ENCODE data around the gene MAU2. TPM values are rescaled to one million over a fixed set of nuclear protein-coding genes. Genes with fewer than 3 reads are reported as not detected.
A peak's percentile ranks its signal among the peaks of the same experiment; 100 is the strongest.
"Not testable (repeated sequence)": the region's sequence is repeated elsewhere in the genome, so short reads cannot be mapped to it uniquely, and the experiment has no call there.

The MAU2 gene
- total RNA-seq, 1 experiment from 2014 or later, result 22.6 TPM

DNA sequence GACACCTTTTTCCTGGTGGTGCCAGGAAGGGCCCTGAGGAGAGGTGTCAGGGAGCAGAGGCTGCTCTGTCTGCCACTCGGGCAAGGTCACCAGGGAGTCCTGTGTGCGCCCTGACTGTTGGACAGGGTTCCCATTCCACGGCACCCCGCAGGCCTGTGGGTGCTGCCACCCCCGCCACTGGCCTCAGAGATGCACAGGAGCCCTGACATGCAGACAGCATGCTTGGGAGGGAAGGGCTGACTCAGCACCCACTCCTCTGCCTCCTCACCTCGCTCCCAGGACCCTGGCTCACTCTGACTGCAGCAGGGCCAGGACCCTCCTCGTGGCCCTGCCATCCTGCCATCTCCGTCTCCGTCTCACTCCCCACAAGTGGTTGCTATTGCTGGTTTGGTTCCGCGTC, 25.3 kb downstream of the MAU2 start:
- no peak for DNase-seq (ENCODE audit: low read depth)

DNA sequence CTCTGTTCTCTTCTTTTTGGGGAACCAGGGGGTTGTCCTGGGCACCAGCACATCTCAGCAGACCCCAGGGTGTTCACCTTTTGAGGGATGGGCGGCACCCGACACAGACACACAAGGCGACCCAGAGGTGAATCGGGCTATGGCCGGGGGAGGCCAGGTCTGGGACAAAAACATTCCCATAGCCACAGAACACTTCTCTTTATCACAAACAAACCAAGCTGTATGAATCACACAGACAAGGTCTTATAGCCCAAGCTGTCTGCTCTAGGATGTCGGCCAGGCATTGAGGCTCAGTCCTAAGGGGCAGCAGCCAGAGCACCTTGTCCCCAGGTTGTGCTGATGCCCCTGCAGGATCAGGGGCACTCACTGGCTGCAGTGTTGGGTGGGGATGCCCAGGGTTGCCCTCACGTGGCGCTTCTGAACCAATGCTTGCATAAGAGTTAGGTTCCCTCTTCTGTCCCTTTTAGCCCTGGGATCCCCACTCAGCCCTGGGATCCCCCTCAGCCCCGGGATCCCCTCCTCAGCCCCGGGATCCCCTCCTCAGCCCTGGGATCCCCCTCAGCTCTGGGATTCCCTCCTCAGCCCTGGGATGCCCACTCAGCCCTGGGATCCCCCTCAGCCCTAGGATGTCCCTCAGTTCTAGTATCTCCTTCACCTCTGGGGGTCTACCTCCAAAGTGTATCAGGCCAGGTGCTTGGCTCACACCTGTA, 26.9 kb downstream of the MAU2 start:
- no peak for DNase-seq (ENCODE audit: low read depth)

DNA sequence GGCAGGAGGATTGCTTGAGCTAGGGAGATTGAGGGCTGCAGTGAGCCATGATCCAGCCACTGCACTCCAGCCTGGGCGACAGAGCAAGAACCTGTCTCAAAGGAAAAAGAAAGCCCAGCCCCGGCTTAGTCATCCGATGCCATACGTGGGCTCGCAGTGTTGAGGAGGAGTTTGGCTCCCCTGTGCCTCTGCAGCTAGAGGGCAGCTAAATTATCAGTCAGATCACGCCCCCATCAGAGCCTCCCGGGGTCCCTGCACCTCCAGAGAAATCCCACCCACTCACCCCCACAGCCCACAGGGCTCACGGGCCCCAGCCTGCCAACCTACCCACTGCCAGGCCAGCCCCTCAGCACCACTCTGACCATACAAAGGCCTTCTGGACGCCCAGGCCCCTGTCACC, 27.6 kb downstream of the MAU2 start:
- DNase-seq (ENCODE audit: low read depth), result no peak

DNA sequence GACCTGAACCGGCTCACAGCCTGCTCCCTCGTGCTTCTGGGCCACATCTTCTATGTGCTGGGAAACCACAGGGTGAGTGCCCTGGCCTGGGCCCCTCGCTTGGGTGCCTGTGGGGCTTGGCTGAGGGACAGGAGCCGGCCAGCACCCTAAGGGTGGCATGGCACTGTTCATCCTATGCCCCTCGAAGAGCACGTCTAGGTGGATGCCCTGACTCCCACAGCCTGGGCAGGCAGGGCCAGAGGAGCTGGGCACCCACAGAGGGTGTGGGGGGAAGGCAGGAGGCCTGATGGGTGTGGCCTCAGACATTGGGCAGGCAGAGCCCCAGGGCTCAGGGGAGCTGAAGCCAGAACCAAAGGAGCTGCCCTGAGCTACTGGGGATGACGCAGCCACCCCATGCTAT, 28.7 kb downstream of the MAU2 start:
- DNase-seq (ENCODE audit: low read depth), result no peak

DNA sequence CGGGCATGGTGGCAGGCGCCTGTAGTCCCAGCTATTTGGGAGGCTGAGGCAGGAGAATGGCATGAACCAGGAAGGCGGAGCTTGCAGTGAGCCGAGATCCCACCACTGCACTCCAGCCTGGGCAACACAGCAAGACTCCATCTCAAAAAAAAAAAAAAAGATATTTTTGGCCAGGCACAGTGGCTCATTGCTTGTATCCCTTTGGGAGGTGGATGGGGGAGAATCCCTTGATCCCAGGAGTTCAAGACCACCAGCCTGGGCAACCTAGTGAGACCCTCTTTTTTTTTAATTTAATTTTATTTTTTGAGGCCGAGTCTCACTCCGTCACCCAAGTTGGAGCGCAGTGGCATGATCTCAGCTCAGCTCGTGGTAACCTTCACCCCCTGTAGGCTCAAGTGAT, 30.1 kb downstream of the MAU2 start:
- not testable (repeated sequence) for DNase-seq (ENCODE audit: low read depth)

DNA sequence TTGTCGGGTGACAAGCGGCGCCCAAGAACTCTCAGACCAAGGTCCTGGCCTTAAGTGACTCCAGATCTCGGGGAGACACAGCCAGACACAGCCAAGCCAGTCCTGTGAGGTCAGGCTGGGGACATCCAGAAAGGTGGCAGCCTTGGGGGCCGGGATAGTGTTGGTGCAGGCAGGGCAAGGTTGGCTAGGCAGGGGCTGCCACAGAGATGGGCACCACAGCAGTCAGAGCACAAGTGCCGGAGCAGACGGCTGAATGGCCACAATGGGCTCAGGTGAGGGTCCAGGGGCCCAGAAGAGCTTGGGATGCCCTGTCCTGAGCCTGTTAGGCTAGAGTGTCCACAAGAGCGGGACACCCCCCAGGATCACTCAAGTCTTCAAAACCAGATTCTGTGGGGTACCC, 32.2 kb downstream of the MAU2 start:
- no peak for DNase-seq (ENCODE audit: low read depth)

DNA sequence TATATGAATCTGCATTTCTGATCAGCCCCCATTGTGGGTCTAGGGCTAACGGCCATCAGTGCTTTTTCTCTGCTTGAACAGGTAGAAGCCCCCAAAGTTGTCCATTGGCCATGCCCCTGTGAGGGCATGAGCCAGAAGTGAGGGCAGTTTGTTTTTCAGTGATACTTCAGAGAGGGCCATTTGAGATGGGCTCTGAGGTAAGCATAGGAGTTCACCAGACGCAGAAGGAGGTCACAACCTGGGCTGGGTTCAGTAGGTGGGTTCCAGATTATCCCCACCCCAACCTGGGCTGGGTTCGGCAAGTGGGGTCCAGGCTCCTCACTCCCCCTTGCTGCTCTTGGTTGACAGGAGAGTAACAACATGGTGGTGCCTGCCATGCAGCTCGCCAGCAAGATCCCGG, 33.4 kb downstream of the MAU2 start:
- no peak for DNase-seq (ENCODE audit: low read depth)

DNA sequence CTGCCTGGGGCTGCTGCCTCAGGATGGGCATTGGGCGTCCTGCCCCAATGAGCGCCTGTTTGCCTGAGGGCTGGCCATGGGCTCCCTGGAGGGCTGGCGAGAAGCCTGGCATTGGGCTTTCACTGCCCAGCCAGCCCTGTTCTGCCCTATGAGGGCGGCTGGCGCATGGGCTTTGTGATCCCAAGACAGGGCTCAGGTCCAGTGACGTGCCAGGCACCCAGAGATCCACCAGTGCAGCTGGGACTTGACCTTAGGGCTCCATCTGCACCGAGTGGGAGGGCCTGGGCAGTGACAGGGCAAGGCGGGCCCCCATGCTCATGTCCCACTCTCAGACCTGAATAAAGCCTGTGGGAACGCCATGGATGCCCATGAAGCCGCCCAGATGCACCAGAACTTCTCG, 34.3 kb downstream of the MAU2 start:
- DNase-seq (ENCODE audit: low read depth), result no peak

DNA sequence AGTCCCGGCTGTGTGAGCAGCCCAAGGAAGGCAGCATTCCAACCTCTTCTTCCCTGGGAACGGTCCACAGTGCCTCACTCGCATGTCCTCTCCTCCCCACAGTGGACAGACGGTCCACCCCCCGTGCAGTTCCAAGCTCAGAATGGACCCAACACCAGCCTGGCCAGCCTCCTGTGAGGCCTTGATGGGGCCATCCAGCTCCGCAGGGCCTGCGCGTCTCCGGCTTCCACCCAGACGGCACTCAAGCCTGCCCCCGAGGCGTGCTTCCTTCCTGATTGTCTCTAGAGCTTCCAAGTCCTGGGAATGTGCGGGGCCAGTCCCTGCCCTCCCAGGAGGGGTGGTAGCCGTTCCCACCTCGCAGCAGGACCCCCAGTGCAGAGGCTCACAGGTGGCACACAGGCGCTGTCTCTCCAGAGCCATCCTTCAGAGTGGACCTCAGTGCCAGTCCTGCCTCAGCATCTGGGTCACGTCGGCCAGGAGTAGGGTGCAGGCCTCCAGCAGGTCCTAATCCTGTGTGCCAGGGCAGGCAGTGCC, 35.0 kb downstream of the MAU2 start:
- DNase-seq (ENCODE audit: low read depth), result no peak

DNA sequence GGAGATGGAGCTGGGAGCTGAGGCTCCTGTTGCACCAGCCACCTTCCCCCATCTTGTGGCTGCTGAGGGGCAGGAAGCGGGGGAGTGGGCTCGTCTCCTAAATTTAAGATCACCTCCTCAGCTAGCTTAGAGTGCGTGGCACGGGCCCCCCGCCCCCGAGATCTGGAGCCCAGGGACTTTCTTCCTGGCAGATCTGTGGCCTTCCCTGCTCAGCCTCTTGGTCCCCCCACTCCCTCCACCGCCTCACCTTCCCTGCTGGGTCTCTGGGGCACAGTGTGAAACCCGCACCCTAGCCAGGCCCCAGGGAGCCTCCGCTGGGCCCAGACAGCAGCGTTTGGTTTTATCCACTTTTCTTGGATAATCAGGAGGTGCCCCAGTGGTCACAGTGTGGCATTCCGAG, 35.9 kb downstream of the MAU2 start:
- DNase-seq (ENCODE audit: low read depth), result no peak

DNA sequence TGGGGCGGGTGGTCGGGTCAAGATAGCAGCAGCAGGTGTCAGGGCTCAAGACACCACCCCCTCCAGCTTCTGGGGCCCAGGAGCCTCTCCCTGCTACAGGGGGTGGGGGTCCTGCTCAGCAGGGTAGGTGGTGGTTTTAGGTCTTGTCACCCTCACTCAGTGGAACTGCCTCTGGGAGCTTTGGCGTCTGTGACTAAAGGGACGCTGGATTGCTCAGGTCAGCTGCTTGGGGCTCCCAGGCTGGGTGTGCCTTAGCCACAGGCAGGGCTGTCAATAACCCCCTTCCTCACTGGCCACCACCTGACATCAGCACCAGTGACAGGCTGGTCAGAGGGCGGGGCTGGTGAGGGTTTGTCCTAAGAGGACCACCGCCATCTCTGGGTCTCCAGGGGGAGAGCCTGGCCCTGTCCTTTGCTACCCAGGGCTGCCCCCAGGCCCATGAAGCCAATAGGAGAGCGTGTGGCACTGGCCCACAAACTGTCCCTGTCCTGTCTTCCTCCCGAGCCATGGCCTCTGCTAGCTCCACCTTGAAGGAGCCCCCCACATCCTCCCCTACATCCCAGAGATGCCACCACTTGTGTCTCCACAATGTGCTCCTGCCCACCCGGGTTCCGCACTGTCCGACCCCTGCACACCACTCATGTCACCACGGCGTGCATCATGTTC, 36.4 kb downstream of the MAU2 start:
- DNase-seq (ENCODE audit: low read depth), result no peak

DNA sequence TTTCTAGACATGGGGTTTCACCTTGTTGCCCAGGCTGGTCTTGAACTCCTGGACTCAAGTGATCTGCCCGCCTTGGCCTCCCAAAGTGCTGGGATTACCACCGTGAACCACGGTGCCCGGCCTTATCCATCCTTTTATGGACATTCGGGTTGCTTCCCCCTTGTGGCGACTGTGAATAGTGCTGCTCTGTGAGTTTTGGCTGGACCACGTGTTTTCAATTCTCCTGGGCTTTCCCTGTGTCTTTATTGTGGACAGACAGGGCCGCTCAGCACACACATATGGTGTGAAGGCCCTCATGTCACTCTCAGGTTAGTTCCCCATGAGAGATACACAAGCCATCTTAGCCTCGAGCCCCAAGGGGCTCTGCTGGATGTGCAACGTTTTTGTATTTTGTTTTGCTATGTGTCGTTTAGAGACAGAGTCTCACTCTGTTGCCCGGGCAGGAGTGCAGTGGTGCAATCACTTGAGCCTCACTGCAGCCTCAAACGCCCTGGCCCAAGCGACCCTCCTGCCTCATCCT, 40.5 kb downstream of the MAU2 start:
- DNase-seq (ENCODE audit: low read depth), result peak; percentile 84

DNA sequence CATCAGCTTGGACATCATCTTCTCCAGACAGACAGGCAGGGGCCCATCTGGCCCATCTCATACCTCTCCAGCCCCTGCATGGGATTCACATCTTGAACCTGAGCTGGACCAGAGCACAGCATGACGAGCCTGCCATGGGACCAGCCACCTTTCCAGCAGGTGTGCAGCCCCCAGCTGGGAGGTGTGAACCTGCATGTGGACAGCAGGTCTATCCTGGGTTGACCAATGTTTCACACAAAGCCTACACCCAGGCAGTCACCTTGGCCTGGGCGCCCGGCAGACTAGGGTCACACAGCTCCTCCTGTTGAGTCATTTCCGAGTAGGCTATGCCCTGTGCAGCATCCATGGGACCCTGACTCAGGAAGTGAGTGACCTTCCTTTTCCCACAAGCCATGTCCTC, 41.4 kb downstream of the MAU2 start:
- DNase-seq (ENCODE audit: low read depth), result no peak

DNA sequence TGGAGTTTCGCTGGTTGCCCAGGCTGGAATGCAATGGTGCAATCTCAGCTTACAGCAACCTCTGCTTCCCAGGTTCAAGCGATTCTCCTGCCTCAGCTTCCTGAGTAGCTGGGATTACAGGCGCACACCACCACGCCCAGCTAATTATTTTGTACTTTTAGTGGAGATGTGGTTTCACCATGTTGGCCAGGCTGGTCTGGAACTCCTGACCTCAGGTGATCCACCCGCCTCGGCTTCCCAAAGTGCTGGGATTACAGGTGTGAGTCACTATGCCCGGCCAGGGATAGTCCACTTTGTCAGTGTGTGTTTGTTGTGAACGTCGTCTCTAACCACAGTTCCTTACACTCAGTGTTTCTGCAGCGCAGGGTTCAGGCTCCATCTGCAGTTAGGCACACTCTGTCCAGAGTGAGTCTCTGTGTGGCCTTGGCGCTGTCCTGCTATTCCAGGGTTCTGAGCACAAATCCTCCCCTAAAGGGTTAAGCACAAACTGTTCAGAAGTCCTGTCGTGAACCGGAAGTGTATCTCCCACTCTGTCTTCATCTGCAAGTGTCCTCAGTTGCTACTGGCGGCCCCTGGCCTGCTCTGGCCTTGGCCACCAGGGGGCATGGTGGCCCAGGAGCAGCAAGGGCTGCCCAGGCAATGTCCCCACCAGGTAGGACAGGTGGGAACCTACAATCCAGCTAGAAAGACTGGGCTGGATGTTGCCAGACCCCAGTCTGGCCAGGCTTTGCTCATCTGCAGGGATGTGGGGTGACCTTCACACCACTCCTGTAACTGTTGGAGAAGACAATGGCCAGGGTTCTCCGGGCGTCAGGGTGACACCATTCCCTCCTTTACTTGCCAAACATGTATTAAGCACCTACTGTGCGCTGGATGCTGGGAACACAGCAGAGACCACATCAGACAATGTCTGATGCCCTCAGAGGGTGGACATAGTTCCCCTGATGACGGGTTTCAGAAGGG, 46.1 kb downstream of the MAU2 start:
- DNase-seq (ENCODE audit: low read depth), result peak; percentile 72

DNA sequence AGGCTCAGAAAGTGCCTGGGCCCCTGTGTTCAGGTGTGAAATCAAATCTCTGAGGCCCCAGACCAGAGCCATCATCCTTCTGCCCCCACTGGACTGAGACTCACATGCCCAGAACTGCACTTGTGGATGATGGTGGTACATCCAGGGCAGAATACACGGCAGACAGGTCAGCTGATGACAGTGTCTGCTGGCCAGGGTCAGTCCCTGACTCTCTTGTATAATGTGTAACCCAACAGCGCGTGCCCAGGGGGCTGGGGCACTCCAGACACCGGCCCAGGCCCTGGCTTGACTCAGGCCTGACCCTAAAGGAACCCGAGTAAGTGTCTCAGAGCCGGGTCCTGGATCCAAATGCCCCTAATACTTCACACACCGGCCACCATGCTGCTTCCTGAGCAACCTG, 47.5 kb downstream of the MAU2 start:
- DNase-seq (ENCODE audit: low read depth), result no peak

DNA sequence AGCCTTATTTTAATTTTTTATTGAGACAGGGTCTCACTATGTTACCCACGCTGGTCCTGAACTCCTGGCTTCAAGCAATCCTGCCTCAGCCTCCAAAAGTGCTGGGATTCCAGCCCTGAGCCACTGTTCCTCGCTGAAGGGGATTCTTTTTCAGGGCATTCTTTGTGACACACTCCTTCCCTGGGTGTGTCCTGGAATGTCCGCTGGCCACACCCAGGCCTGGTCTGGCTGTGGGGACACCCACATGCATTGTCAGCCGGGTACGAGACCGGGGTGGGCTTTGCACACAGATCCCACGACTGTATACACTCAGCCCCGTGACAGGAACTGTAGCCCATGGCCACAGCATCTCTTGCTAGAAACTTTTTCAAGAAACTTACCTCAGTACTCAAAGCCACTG, 50.4 kb downstream of the MAU2 start:
- DNase-seq (ENCODE audit: low read depth), result no peak

DNA sequence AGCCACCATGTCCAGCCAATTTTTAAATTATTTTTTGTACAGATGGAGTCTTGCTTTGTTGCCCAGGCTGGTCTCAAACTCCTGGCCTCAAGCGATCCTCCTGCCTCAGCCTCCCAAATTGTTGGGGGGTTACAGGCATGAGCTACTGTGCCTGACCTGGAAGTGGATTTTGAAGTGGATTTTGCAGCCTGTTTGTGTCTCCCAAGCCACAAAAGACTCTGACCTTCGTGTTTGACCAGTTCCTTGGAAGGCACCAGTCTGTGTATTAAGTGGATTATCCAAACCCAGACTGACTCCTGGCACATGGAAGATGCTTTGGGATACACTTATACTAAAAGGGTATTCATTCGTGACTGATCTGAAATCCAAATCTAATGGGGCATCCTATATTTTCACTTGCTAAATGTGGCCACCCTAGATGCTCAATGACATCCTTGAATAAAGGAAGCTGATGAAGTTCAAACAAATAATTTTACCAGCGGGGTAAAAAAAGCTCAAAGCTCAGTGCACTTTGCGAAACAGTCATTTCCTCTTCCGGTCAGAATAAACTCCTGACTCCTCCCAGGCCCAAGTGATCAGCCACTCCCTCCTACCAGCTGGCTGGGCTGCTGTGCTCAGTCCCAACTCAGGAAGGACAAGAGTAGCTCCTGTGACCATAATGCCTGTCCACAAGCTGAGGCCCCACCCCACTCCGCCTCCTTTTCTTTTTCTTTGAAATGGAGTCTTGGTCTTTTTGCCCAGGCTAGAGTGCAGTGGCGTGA, 52.2 kb downstream of the MAU2 start:
- peak; percentile 85 for DNase-seq (ENCODE audit: low read depth)

DNA sequence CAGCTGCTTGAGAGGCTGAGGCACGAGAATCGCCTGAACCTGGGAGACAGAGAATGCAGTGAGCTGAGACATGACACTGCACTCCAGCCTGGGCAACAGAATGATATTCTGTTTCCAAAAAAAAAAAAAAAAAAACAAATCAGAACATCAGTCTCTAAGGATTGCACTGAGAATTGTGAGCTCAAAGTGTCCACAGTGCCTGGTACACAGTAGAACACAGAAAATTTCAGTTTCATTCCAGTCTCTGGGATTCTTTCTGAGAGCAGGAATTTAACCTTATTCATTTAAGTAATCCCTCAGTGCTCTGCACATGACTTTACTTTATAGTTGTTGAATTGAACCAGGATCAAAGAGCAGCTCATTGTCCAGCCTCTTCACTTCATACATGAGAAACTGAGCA, 58.9 kb downstream of the MAU2 start:
- DNase-seq (ENCODE audit: low read depth), result no peak

DNA sequence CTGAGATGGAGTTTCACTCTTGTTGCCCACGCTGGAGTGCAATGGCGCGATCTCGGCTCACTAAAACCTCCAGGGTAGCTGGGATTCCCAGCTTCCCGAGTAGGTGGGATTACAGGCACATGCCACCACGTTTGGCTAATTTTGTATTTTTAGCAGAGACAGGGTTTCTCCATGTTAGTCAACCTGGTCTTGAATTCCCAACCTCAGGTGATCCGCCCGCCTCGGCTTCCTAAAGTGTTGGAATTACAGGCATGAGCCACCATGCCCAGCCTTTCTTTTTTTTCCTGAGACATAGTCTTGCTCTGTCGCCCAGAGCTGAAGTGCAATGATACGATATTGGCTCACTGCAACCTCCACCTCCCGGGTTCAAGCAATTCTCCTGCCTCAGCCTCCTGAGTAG, 59.7 kb downstream of the MAU2 start:
- DNase-seq (ENCODE audit: low read depth), result not testable (repeated sequence)

DNA sequence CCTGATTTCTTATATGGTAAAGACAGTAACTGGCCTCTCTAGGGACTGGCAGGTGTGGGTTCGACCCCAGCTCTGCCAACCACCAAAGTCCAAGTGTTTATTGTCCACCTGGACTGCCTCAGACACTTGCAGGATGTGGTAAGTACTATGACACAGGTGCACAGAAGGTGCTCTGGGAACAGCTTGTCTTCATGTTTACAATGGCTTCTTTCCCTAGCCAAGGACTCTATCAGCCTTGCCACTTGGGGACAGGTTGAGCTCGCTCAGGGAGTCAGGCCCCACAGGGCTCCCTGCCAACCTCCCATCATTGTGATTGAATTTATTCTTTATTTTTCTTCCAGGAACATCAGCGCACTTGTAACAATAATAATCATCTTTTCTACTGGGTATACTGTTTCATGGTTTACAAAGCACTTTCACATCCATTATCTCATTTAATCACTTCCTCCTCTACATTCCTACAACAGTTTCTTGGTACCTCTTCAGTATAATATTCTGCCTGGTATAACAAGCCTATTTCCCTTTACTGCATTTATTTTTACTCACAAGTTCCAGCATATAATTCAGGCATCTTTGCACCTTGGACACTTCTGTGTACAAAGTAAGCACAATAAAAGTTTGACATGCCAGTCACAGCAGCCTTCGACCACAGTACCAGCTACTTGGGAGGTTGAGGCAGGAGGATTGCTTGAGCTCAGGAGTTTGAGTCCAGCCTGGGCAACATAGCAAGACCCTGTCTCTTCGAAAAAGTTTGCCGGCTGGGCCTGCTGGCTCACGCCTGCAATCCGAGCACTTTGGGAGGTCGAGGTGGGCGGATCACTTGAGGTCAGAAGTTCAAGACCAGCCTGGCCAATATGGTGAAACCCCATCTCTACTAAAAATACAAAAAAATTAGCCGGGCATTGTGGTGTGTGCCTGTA, 60.6 kb downstream of the MAU2 start:
- DNase-seq (ENCODE audit: low read depth), result no peak

All from RPMI7951 (cell line).